Measurements from ENCODE around the gene LRRTM1.

Gene LRRTM1

DNA sequence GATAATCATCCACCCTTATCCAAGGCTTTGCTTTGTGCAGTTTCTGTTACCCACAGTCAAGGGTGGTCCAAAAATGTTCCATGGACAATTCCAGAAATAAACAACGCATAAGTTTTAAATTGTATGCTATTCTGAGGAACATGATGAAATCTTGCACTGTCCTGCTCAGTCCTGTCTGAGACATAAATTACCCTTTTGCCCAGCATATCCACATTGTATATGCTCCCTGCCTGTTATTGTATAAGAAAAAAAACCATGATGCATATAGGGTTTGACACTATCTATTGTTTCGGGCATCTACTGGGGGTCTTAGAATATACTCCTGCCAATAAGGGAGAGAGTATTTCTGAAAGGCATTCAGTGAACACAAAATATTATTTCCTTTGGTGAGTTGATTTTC lies 24.0 kb downstream of the LRRTM1 start:
- no peaks in the 10 kb centered on the region for H3K36me3 ChIP-seq (ENCODE audit: insufficient read depth, low read length)
- no peak overlapping the region for H3K4me2 ChIP-seq (ENCODE audit: insufficient read depth, low read length)
- no peaks in the 10 kb centered on the region for H3K79me2 ChIP-seq (ENCODE audit: insufficient read depth, low read length)
- no peaks in the 10 kb centered on the region for H3K9me3 ChIP-seq (ENCODE audit: insufficient read depth, low read length, severe bottlenecking)
- no peak overlapping the region for H3K9ac ChIP-seq (ENCODE audit: low read depth, low read length)
- no peak overlapping the region for H2AFZ ChIP-seq (ENCODE audit: low read depth, low read length)
- no peak overlapping the region for H3K4me3 ChIP-seq (ENCODE audit: low read depth in 1 of 2, low read length in 2 of 2)
- H3K27me3 ChIP-seq (ENCODE audit: insufficient read depth, low read length, poor library complexity): no peaks in the 10 kb centered on the region
- no peaks in the 10 kb centered on the region for H3K4me1 ChIP-seq (ENCODE audit: insufficient read depth, low read length)
- ATAC-seq (ENCODE audit: insufficient read depth, low read depth) (no peak), DNase-seq (no peak)
- no peak for TF ChIP-seq EZH2 (IDR thresholded peaks at IDR 0.05; ENCODE audit: borderline replicate concordance, low read depth, low read length, severe bottlenecking)
- TF ChIP-seq, protein P1, sequence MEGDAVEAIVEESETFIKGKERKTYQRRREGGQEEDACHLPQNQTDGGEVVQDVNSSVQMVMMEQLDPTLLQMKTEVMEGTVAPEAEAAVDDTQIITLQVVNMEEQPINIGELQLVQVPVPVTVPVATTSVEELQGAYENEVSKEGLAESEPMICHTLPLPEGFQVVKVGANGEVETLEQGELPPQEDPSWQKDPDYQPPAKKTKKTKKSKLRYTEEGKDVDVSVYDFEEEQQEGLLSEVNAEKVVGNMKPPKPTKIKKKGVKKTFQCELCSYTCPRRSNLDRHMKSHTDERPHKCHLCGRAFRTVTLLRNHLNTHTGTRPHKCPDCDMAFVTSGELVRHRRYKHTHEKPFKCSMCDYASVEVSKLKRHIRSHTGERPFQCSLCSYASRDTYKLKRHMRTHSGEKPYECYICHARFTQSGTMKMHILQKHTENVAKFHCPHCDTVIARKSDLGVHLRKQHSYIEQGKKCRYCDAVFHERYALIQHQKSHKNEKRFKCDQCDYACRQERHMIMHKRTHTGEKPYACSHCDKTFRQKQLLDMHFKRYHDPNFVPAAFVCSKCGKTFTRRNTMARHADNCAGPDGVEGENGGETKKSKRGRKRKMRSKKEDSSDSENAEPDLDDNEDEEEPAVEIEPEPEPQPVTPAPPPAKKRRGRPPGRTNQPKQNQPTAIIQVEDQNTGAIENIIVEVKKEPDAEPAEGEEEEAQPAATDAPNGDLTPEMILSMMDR (IDR thresholded peaks at IDR 0.05; ENCODE audit: borderline replicate concordance, extremely low read depth, low read length, poor library complexity, severe bottlenecking): no peak
- H4K20me1 ChIP-seq (ENCODE audit: insufficient read depth, low read length): no peaks in the 10 kb centered on the region
- no peak overlapping the region for H3K27ac ChIP-seq (ENCODE audit: low read length)

GRCh38 chr2:80269806-80270205 lies 34.7 kb downstream of the LRRTM1 start:
- Histone ChIP-seq H3K4me2 (ENCODE audit: insufficient read depth, low read length) (no peak overlapping the region), H3K27me3 (ENCODE audit: insufficient read depth, low read length, poor library complexity) (no peaks in the 10 kb centered on the region), H3K36me3 (ENCODE audit: insufficient read depth, low read length) (no peaks in the 10 kb centered on the region), H3K79me2 (ENCODE audit: insufficient read depth, low read length) (no peaks in the 10 kb centered on the region), H3K27ac (ENCODE audit: low read length) (no peak overlapping the region), H3K9me3 (ENCODE audit: insufficient read depth, low read length, severe bottlenecking) (no peaks in the 10 kb centered on the region), H4K20me1 (ENCODE audit: insufficient read depth, low read length) (no peaks in the 10 kb centered on the region), H2AFZ (ENCODE audit: low read depth, low read length) (no peak overlapping the region), H3K4me1 (ENCODE audit: insufficient read depth, low read length) (no peaks in the 10 kb centered on the region), H3K9ac (ENCODE audit: low read depth, low read length) (no peak overlapping the region), H3K4me3 (ENCODE audit: low read depth in 1 of 2, low read length in 2 of 2) (no peak overlapping the region)
- no peak for TF ChIP-seq EZH2 (IDR thresholded peaks at IDR 0.05; ENCODE audit: borderline replicate concordance, low read depth, low read length, severe bottlenecking)
- TF ChIP-seq, protein P1 (IDR thresholded peaks at IDR 0.05; ENCODE audit: borderline replicate concordance, extremely low read depth, low read length, poor library complexity, severe bottlenecking): no peak
- DNase-seq: no peak
- no peak for ATAC-seq (ENCODE audit: insufficient read depth, low read depth)

GRCh38 chr2:80266231-80266630 lies 38.3 kb downstream of the LRRTM1 start:
- Histone ChIP-seq H4K20me1 (ENCODE audit: insufficient read depth, low read length) (no peaks in the 10 kb centered on the region), H3K4me3 (ENCODE audit: low read depth in 1 of 2, low read length in 2 of 2) (no peak overlapping the region), H2AFZ (ENCODE audit: low read depth, low read length) (no peak overlapping the region), H3K36me3 (ENCODE audit: insufficient read depth, low read length) (no peaks in the 10 kb centered on the region), H3K27ac (ENCODE audit: low read length) (no peak overlapping the region), H3K27me3 (ENCODE audit: insufficient read depth, low read length, poor library complexity) (no peaks in the 10 kb centered on the region), H3K9me3 (ENCODE audit: insufficient read depth, low read length, severe bottlenecking) (no peaks in the 10 kb centered on the region), H3K79me2 (ENCODE audit: insufficient read depth, low read length) (no peaks in the 10 kb centered on the region), H3K4me1 (ENCODE audit: insufficient read depth, low read length) (no peaks in the 10 kb centered on the region), H3K4me2 (ENCODE audit: insufficient read depth, low read length) (no peak overlapping the region), H3K9ac (ENCODE audit: low read depth, low read length) (no peak overlapping the region)
- DNase-seq (no peak), ATAC-seq (ENCODE audit: insufficient read depth, low read depth) (no peak)
- TF ChIP-seq EZH2 (IDR thresholded peaks at IDR 0.05; ENCODE audit: borderline replicate concordance, low read depth, low read length, severe bottlenecking): no peak
- TF ChIP-seq, protein P1 (IDR thresholded peaks at IDR 0.05; ENCODE audit: borderline replicate concordance, extremely low read depth, low read length, poor library complexity, severe bottlenecking): no peak

DNA sequence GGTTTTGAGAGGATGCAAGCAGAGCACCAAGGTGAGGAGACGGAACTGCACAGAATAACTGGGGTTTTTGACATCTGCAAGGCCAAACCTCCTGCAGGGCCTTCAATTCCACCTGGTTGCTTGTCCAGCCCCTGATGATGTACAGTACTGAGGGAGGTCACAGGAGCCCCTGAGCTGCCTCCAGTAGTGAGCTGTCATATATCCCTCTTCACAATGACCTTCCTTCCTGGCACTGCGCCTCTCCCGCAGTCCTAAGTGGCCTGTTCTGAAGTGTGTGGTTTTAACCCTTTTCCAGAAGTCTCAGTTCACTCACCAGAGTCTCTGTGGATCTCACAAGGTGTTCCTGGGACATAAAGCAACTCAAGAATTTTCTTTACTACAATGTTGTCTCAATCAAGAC lies 45.3 kb downstream of the LRRTM1 start:
- DNase-seq (no peak), ATAC-seq (ENCODE audit: insufficient read depth, low read depth) (no peak)
- Histone ChIP-seq H4K20me1 (ENCODE audit: insufficient read depth, low read length) (no peaks in the 10 kb centered on the region), H3K4me3 (ENCODE audit: low read depth in 1 of 2, low read length in 2 of 2) (no peak overlapping the region), H3K9ac (ENCODE audit: low read depth, low read length) (no peak overlapping the region), H3K79me2 (ENCODE audit: insufficient read depth, low read length) (no peaks in the 10 kb centered on the region), H2AFZ (ENCODE audit: low read depth, low read length) (no peak overlapping the region), H3K9me3 (ENCODE audit: insufficient read depth, low read length, severe bottlenecking) (no peaks in the 10 kb centered on the region), H3K27me3 (ENCODE audit: insufficient read depth, low read length, poor library complexity) (no peaks in the 10 kb centered on the region), H3K4me2 (ENCODE audit: insufficient read depth, low read length) (no peak overlapping the region), H3K4me1 (ENCODE audit: insufficient read depth, low read length) (no peaks in the 10 kb centered on the region), H3K36me3 (ENCODE audit: insufficient read depth, low read length) (no peaks in the 10 kb centered on the region), H3K27ac (ENCODE audit: low read length) (no peak overlapping the region)
- TF ChIP-seq, protein P1 (IDR thresholded peaks at IDR 0.05; ENCODE audit: borderline replicate concordance, extremely low read depth, low read length, poor library complexity, severe bottlenecking): no peak
- no peak for TF ChIP-seq EZH2 (IDR thresholded peaks at IDR 0.05; ENCODE audit: borderline replicate concordance, low read depth, low read length, severe bottlenecking)

All from DND-41 (cell line).